CD4-positive, alpha-beta T cell treated with Interleukin-2 at 100 ng/mL for 4 hours (primary cell): ENCODE measurements around the gene RSF1.
"Not testable (repeated sequence)": the region's sequence is repeated elsewhere in the genome, so short reads cannot be mapped to it uniquely, and the experiment has no call there.

Experiments used
- DNase-seq: peaks from one replicate; pipeline ENCODE4 v3.0.0-alpha.2; 2020; ENCODE audit warnings: low spot score

RSF1 gene, protein sequence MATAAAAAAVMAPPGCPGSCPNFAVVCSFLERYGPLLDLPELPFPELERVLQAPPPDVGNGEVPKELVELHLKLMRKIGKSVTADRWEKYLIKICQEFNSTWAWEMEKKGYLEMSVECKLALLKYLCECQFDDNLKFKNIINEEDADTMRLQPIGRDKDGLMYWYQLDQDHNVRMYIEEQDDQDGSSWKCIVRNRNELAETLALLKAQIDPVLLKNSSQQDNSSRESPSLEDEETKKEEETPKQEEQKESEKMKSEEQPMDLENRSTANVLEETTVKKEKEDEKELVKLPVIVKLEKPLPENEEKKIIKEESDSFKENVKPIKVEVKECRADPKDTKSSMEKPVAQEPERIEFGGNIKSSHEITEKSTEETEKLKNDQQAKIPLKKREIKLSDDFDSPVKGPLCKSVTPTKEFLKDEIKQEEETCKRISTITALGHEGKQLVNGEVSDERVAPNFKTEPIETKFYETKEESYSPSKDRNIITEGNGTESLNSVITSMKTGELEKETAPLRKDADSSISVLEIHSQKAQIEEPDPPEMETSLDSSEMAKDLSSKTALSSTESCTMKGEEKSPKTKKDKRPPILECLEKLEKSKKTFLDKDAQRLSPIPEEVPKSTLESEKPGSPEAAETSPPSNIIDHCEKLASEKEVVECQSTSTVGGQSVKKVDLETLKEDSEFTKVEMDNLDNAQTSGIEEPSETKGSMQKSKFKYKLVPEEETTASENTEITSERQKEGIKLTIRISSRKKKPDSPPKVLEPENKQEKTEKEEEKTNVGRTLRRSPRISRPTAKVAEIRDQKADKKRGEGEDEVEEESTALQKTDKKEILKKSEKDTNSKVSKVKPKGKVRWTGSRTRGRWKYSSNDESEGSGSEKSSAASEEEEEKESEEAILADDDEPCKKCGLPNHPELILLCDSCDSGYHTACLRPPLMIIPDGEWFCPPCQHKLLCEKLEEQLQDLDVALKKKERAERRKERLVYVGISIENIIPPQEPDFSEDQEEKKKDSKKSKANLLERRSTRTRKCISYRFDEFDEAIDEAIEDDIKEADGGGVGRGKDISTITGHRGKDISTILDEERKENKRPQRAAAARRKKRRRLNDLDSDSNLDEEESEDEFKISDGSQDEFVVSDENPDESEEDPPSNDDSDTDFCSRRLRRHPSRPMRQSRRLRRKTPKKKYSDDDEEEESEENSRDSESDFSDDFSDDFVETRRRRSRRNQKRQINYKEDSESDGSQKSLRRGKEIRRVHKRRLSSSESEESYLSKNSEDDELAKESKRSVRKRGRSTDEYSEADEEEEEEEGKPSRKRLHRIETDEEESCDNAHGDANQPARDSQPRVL (N-terminal part only)

DNA sequence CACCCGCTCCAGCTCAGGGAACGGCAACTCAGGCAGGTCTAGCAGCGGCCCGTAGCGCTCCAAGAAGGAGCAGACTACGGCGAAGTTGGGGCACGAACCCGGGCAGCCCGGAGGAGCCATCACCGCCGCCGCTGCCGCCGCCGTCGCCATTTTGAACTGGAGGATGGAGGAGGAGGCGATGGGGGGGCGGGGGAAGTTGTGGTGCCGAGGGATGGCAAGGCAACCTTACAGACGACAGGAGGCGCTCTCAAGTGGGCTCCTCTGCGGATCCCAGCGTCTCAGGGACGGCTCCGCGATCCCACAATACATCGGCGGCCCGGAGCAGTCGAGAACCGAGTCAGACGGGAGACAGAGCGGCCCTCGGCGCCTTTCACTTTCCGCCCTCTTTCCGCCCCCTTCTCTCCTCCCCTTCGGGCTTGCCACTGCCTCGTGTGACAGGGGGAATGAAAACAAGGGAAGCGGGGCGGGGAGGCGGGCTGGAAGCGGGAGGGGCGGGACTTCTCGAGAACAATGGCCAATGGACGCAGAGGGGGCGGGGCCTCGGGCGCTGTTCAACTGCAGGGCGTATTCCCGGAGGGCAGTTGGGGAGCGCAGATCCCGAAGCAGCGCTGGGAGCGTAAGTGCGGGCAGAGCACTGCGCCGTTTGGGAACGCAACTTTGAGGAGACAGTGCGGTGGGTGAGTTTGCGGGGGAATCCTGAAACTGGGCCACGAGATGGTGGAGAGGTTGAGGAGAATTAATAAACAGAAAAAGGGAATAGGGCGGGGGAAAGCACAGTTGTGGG, at the start of gene RSF1, which contains the start of gene AAMDC:
Gene RSF1, minus strand, starts transcription at position 158 of the 784 bp plus-strand sequence. Its CDS starts 8 bp downstream, at position 150.
Gene AAMDC, plus strand, starts transcription at position 580 of the 784 bp plus-strand sequence. CDS start 21,353 bp downstream, outside the sequence.
- peak; percentile 97 for DNase-seq

DNA sequence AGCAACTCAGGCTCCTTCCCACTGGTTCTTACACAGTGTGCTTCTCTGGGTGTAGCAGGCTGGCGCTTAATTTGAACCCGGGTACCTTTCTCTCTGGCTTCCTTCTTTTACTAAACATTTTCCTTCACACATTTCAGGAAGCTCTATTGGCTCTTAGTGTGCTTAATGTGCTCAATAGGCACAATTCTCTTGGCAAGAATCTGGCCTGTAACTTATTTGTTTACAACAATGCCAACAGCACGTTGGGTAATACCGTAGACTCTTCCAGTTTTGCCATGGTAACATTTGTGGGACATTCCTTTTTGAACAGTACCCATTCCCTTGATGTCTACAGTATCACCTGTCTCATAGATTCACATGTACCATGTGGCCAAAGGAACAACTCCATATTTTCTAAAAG, 48.2 kb upstream of the RSF1 start:
- no peak for DNase-seq

DNA sequence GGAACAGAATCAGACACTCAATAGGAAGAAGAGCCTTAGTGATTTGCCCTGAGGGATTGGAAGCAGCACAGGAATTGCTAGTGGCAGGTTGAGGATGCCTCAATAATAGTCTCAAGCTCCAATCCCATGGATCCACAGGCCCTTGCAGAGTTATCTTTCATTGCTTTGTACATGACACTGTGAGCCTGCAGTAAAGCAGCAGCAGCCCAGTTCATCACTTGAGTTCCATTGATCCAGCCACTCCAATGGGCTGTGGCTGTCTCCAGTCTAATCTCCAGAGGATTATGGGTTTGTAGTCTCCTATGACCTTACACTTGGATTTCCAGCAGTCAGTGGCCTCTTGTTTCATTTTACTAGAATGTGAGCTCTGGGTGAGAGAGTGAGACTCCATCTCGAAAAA, 45.8 kb upstream of the RSF1 start:
- DNase-seq, result no peak

DNA sequence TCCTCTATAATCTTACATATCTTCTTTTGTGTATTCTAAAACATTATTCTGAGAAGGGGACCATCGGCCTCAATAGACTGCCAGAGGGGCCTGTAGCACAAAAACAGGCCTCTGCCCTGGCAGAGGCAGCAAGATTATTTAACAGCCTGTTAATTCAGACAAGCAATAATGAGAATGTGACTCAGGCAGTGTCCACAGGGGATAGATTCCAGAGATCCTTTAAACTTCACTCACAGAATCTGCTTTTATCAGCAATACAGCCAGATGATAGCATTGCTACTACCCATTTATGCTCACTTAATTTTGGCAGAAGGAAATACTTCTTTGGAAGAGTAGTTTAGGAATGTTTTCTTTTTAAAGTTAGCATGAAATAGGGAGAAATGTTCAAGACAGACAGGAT, 45.3 kb upstream of the RSF1 start:
- DNase-seq, result no peak

DNA sequence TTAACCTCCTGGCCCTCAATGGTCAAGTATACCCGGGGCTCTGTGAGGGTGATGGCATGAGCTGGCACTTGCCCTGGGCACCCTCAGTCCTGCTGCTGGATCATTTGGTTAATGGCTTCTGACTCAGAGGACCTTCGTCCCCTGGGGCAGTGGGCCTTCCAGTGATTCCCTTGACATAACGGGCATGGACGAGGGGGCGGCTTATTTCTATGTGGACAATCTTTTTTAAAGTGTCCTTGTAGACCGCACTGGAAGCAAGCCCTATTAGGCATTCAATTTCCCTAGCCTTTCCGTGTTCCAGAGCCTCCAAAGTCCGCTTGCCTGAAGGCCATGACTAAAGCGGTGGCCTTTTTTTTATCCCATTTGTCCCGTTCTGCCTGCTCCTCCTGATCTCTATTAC, 40.9 kb upstream of the RSF1 start:
- DNase-seq, result not testable (repeated sequence)

DNA sequence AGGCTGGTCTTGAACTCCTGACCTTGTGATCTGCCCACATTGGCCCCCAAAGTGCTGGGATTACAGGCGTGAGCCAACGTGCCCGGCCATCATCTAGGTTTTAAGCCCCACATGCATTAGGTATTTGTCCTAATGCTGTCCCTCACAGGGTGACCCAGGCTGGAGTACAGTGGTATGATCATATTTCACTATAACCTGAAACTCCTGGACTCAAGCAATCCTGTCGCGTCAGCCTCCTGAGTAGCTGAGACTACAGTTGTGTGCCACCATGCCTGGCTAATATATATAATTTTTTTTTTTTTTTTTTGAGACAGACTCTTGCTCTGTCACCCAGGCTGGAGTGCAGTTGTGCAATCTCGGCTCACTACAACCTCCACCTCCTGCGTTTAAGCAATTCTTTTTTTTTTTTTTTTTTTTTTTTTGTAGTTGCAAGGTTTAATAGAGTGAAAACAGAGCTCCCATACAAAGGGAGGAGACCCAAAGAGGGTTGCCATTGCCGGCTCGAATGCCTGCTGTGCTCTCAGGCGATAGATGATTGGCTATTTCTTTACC, 37.5 kb upstream of the RSF1 start:
- DNase-seq, result not testable (repeated sequence)

DNA sequence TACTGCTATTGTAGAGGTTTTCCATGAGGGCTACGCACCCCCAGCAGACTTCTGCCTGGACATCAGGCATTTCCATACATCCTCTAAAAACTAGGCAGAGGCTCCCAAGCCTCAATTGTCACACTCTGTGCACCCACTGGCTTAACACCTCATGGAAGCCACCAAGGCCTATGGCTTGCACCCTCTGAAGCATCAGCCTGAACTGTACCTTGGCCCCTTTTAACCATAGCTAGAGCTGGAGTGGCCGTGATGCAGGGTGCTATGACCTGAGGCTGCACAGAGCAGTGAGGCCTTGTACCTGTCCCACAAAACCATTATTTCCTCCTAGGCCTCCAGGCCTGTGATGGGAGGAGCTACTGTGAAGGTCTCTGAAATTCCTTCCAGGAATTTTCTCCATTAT, 34.3 kb upstream of the RSF1 start:
- no peak for DNase-seq

DNA sequence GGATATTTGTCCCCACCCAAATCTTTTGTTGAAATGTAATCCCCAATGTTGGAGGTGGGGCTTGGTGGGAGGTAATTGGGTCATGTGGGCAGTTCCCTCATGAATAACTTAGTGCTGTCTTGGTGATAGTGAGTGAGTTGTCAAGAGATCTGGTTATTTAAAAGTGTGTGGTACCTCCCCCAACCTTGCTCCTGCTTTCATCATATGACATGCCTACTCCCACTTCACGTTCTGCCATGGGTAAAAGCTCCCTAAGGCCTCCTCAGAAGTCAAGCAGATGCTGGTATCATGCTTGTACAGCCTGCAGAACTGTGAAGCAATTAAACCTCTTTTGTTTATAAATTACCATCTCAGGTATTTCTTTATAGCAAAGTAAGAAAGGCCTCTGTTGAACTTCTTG, 31.0 kb upstream of the RSF1 start:
- DNase-seq, result no peak

DNA sequence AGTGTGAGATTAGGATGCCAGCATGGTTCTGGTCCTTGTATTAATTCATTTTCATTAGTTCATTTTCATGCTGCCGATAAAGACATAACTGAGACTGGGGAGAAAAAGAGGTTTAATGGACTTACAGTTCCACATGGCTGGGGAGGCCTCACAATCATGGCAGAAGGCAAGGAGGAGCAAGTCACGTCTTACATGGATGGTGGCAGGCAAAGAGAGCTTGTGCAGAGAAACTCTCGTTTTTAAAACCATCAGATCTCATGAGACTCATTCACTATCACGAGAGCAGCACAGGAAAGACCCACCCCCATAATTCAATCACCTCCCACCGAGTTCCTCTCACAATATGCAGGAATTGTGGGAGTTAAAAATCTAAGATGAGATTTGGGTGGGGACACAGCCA, 23.2 kb upstream of the RSF1 start:
- DNase-seq, result not testable (repeated sequence)

DNA sequence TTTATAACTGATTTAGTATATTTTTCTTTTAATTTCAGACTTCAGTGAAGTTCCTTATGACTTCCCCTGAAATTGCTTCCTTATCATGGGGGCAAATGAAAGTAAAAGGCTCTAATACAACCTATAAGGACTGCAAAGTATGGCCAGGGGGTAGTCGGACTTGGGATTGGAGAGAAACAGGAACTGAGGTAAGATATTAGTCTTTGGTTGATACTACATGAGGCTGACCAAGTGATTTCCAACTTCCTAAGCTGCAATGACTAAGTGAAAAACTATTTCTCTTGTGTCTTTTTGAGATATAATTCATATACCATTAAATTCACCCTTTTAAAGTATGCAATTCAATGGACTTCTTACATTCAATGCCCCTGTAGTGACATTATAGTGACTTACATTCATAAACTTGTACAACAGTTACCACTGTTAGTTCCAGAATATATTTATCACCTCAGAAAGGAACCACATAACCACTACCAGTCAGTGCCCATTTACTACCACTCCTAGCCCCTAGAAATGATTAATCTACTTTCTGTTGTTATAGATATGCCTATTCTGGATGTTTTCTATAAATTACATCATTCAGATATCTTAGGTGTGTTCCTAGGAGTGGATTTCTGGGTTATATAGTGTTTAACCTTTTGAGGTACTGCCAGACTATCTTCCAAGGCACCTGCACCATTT, 22.1 kb upstream of the RSF1 start:
- no peak for DNase-seq

DNA sequence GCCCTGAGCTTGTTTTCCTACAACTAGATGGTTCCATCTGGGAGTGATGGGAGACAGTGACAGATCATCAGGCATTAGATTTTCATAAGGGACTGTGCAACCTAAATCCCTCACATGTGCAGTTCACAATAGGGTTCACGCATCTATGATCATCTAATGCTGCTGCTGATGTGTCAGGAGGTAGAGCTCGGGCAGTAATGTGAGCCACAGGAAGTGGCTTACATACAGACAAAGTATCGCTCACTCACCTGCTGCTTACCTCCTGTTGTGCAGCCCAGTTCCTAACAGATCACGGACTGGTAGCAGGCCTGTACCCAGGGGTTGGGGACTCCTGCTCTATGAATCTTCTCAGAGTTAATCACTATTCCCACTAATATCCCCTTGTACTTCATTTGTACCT, 12.8 kb upstream of the RSF1 start:
- no peak for DNase-seq

DNA sequence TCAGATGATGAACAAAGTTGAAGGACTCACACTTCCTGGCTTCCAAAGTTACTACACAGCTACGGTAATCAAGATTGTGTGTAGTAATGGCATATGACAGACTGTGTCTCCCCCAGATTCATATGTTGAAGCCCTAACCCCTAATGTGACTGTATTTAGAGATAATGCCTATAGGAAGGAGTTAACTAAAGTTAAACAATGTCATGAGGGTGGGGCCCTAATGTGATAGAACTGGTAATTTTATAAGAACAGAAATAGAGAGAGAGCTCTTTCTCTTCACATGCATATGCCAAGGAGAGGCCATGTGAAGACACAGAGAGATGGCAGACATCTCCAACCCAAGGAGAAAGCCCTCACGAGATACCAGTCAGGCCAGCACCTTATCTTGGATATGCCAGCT, 8.4 kb upstream of the RSF1 start:
- DNase-seq, result no peak

DNA sequence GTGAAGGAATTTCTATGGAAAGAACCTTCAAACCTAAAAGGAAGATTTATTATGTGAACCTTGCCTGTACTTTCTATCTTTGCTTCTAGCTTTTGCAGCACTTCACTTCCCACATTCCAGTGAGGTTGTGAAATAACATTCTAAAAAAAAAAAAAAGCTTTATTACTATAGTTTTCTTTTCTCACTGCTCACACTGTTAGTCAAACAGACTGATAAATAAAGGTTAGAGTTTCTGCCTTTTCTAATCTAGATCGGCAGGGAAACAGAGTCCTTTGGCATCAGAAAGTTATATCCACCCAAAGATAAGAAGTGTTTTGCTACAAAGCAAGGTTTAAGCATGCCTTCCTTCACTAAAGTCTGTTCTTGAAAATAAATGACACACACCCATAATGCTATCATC, 3.3 kb upstream of the RSF1 start:
- DNase-seq, result no peak

DNA sequence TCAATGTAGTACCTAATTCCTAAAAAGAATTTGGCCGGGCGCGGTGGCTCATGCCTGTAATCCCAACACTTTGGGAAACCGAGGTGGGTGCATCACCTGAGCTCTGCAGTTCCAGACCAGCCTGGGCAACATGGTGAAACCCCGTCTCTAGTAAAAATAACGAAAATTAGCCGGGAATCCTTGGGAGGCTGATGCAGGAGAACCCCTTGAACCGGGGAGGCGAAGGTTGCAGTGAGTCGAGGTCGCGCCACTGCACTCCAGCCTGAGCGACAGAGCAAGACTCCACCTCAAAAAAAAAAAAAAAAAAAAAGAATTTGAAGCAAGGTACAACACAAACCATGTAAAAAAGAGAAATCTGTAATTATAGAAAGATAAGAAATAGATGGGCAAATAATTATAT, 1.6 kb upstream of the RSF1 start:
- DNase-seq, result not testable (repeated sequence)

DNA sequence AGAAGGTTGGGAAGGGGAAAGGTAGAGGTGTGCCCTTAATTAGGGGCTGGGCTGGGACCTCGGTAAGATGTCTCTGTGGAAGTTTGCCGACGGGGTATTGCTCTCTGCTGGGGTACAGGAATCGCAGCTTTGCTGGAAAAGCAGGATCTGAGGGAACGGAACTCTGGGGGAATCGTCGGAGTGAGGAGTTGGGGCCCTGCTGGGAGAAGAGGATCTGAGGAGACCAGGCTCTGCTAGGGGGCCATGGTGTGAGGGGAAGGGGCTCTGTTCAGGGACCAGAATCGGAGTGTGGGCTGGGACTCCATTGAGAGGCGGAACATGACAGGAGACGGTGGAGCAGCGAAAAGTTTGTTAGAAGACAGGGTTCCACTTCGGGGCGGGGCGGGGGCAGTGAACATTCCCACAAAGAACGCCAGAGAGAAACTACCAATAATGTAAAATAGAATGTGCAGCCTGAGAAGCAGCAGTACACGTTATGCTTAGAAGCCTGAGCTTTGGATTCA, 878 bp upstream of the RSF1 start:
- DNase-seq, result no peak

DNA sequence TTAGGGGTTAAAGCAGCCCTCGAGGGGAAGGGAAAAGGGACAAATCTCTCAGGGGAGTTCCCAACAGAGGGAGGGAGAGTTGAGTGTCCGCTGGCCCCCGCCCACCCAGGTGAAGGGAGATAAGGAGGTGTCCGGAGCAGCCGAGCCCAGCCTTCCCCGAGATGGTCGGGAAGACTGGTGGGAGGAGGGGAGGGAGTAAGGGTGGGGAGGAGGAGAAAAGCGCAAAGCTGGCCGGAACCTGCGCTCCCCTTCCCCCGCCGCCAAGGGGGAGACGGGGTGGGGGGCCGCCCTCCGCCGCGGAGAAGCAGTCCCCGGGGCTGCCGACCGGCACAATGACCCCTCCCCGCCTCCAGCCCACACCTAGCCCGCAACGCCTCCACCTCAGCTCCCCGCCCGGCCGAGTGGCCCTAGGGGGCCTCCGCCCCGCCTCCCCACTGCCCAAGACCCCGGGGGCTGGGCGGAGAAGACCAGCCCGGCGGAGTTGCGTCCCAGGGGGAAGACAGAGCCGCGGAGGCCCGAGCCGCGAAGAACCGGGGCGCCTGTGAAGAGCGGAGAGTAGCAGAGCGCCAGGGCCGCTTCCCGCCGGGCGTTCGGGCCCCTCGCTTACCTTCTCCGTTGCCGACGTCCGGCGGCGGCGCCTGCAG, 479 bp downstream of the RSF1 start:
- no peak for DNase-seq

DNA sequence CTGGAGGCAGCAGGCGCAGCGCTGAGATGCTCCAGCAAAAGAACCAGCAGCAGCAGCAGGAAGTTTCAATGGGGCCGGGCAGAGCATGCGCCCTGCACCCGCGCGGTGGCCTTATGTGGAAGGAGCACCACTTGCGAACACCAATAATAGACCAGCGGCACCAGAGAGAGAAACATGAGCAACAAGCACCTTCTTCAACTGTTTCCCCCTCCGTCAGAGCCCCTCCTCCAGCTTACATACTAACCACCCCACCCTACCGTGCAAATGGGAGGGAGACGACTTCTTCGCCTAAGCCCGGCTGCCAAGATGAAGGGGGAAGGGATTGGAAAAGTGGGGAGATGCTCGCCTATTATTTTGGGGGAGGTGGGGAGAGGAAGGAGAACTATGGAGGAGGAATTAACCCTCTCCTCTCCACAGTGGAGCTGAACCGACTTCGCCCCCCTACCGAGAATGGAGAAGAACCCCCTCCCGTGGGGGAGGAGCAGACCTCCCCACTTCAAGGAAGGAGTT, 1.1 kb downstream of the RSF1 start:
- DNase-seq, result peak; percentile 85

DNA sequence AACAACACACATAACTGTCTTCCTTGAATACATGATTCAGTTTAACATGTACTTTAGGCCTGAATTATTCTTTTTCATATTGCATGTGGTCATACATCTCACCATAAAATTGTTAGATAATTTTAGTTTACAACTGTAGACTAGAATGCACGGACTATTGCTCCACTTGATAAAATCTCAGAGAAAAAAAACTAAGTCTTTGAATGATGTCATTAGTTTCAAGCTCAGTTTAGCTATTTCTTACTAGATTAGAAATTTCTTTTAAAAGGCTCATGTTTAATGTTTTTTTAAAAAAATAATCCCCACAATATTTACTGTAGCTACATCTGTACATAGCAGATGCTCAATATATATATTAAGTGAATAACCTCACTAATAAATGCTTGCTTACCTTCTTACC, 5.1 kb downstream of the RSF1 start:
- DNase-seq, result no peak

DNA sequence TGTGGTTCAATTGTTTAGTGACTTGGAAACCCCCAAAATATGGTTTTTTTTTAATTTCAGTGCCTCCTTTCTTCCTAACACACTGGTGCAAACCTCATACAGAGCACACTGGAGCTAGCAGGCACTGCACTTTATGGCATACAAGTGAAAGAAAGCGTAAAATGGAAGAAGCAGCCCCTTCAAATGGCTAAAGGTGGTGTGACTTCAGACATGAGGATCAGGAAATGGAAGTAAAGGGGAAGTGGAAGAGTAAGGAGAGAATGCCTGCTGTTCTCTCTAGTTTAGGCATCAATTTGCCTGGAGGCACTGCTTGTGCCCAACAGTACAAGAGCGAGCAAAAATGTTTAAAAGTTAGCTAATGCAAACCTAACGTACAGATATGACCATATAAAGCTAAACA, 5.7 kb downstream of the RSF1 start:
- no peak for DNase-seq
